Measurements from ENCODE around the gene BLID. TPM values are rescaled to one million over a fixed set of nuclear protein-coding genes. Genes with fewer than 3 reads are reported as not detected.

The BLID gene
- total RNA-seq, 1 experiment from 2014 or later, result not detected

- H2BK5ac ChIP-seq (ENCODE audit: insufficient read length, low read length), result no peak overlapping the region
- Mint-ChIP-seq H3K27me3 (ENCODE audit: low read depth) (no peaks in the 10 kb centered on the region), H3K9me3 (no peaks in the 10 kb centered on the region), H3K36me3 (ENCODE audit: insufficient read depth in 1 of 3, low read depth in 3 of 3) (no peaks in the 10 kb centered on the region), H3K27ac (no peak overlapping the region), H3K4me1 (peaks cover 12 to 18% of the 10 kb centered on the region in 2 experiments), H3K4me3 (no peak overlapping the region)
- H2BK12ac ChIP-seq (ENCODE audit: insufficient read length, low read depth, low read length), result no peak overlapping the region
- H3K79me2 ChIP-seq (ENCODE audit: insufficient read depth, low read length), result no peaks in the 10 kb centered on the region
- no peak overlapping the region for H2BK15ac ChIP-seq (ENCODE audit: low read depth, low read length)
- no peak overlapping the region for H3K14ac ChIP-seq (ENCODE audit: insufficient read depth, low read length)
- no peak overlapping the region for H2AK5ac ChIP-seq (ENCODE audit: insufficient read length, low read length)
- H3K4me1 ChIP-seq (ENCODE audit: insufficient read depth, low read length), result no peaks in the 10 kb centered on the region
- H4K5ac ChIP-seq (ENCODE audit: insufficient read length, low read depth, low read length), result no peak overlapping the region
- H3K27ac ChIP-seq (ENCODE audit: insufficient read length, low read depth, low read length), result no peak overlapping the region
- no peaks in the 10 kb centered on the region for H3K79me1 ChIP-seq (ENCODE audit: insufficient read depth, low read depth, low read length, poor library complexity, severe bottlenecking)
- no peak overlapping the region for H3K56ac ChIP-seq (ENCODE audit: insufficient read length, low read depth, low read length)
- no peaks in the 10 kb centered on the region for H3K27me3 ChIP-seq (ENCODE audit: insufficient read depth, low read length)
- no peak overlapping the region for H3K23ac ChIP-seq (ENCODE audit: insufficient read length, low read depth, low read length)
- no peak overlapping the region for H2BK120ac ChIP-seq (ENCODE audit: low read depth, low read length, poor library complexity, severe bottlenecking)
- WGBS (ENCODE audit: extremely low coverage, insufficient read length, low lambda C conversion rate), result no CpG with 5 or more reads among the region's 1 CpG
- no peaks in the 10 kb centered on the region for H4K20me1 ChIP-seq (ENCODE audit: control insufficient read depth, insufficient read depth, insufficient read length)
- no peak overlapping the region for H4K91ac ChIP-seq (ENCODE audit: insufficient read length, low read depth, low read length)
- no peak overlapping the region for H3K4ac ChIP-seq (ENCODE audit: low read depth, low read length)
- no peak for DNase-seq
- TF ChIP-seq CTCF (conservative IDR thresholded peaks at IDR 0.05), result no peak
- H3T11ph ChIP-seq (ENCODE audit: low read length), result no peak overlapping the region
- H3K9me3 ChIP-seq (ENCODE audit: control insufficient read depth, low read depth, low read length), result no peaks in the 10 kb centered on the region
- H2BK20ac ChIP-seq (ENCODE audit: low read depth, low read length, poor library complexity, severe bottlenecking), result no peak overlapping the region
- H3K23me2 ChIP-seq (ENCODE audit: insufficient read length, low read depth, low read length, poor library complexity, severe bottlenecking), result no peaks in the 10 kb centered on the region
- H2AFZ ChIP-seq (ENCODE audit: low read length), result no peak overlapping the region
- no peak overlapping the region for H3K9ac ChIP-seq (ENCODE audit: extremely low read depth, insufficient read length, low read length)
- no peak overlapping the region for H3K18ac ChIP-seq (ENCODE audit: insufficient read length, low read depth, low read length)
- no peak overlapping the region for H3K4me2 ChIP-seq (ENCODE audit: insufficient read depth, insufficient read length, low read length)
- no peak overlapping the region for H4K8ac ChIP-seq (replicated peaks; ENCODE audit: insufficient read length, low read depth, low read length)
Measured at GRCh38 chr11:122089111-122089510, 26.9 kb downstream of the BLID start.
